Measurements from ENCODE around the gene CYP2C18.
"Not testable (repeated sequence)": the region's sequence is repeated elsewhere in the genome, so short reads cannot be mapped to it uniquely, and the experiment has no call there.

The CYP2C18 gene

GRCh38 chr10:94678475-94678874 is 5.1 kb upstream of the CYP2C18 start:
- Mint-ChIP-seq H3K27ac (no peak overlapping the region), H3K27me3 (no peaks in the 10 kb centered on the region), H3K4me3 (no peak overlapping the region), H3K4me1 (ENCODE audit: low read depth in 2 of 2) (no peaks in the 10 kb centered on the region), H3K9me3 (peaks cover 0 to 5% of the 10 kb centered on the region in 2 donors), H3K36me3 (ENCODE audit: insufficient read depth) (peaks cover 3% of the 10 kb centered on the region)
- DNase-seq (no peak), ATAC-seq (replicated peaks) (no peak)

GRCh38 chr10:94680544-94680943 is 3.0 kb upstream of the CYP2C18 start:
- H3K4me1 Mint-ChIP-seq (ENCODE audit: low read depth in 2 of 2): no peaks in the 10 kb centered on the region
- H3K36me3 Mint-ChIP-seq (ENCODE audit: insufficient read depth): no peaks in the 10 kb centered on the region
- DNase-seq (no peak), ATAC-seq (replicated peaks) (no peak)
- H3K27me3 Mint-ChIP-seq: no peaks in the 10 kb centered on the region
- H3K9me3 Mint-ChIP-seq: peaks cover 0 to 3% of the 10 kb centered on the region in 2 donors
- no peak overlapping the region for H3K27ac Mint-ChIP-seq
- H3K4me3 Mint-ChIP-seq: no peak overlapping the region

- H3K27ac Mint-ChIP-seq; H3K4me3 Mint-ChIP-seq; H3K4me1 Mint-ChIP-seq (ENCODE audit: low read depth in 2 of 2); H3K27me3 Mint-ChIP-seq; ATAC-seq (replicated peaks); H3K36me3 Mint-ChIP-seq (ENCODE audit: insufficient read depth); H3K9me3 Mint-ChIP-seq; DNase-seq: not testable (repeated sequence)
These were observed 893 bp upstream of the CYP2C18 start for GRCh38 chr10:94682636-94683035.

- peaks cover 0 to 7% of the 10 kb centered on the region in 2 donors for H3K9me3 Mint-ChIP-seq
- no peak overlapping the region for H3K4me3 Mint-ChIP-seq
- H3K4me1 Mint-ChIP-seq (ENCODE audit: low read depth in 2 of 2): no peaks in the 10 kb centered on the region
- DNase-seq (no peak), ATAC-seq (replicated peaks) (no peak)
- H3K27ac Mint-ChIP-seq: no peak overlapping the region
- peaks cover 0 to 15% of the 10 kb centered on the region in 2 donors for H3K27me3 Mint-ChIP-seq
- no peaks in the 10 kb centered on the region for H3K36me3 Mint-ChIP-seq (ENCODE audit: insufficient read depth)
These were observed 4.2 kb downstream of the CYP2C18 start for GRCh38 chr10:94687625-94688248.

GRCh38 chr10:94706089-94706488 is 22.6 kb downstream of the CYP2C18 start:
- no peaks in the 10 kb centered on the region for H3K4me1 Mint-ChIP-seq (ENCODE audit: low read depth in 2 of 2)
- no peak overlapping the region for H3K27ac Mint-ChIP-seq
- H3K4me3 Mint-ChIP-seq: no peak overlapping the region
- H3K27me3 Mint-ChIP-seq: no peaks in the 10 kb centered on the region
- peaks cover 3 to 7% of the 10 kb centered on the region in 2 donors for H3K9me3 Mint-ChIP-seq
- DNase-seq (no peak), ATAC-seq (replicated peaks) (no peak)
- no peaks in the 10 kb centered on the region for H3K36me3 Mint-ChIP-seq (ENCODE audit: insufficient read depth)

GRCh38 chr10:94710578-94710977 is 27.0 kb downstream of the CYP2C18 start:
- ATAC-seq (replicated peaks) (no peak), DNase-seq (no peak)
- Mint-ChIP-seq H3K27ac (no peak overlapping the region), H3K4me3 (no peak overlapping the region), H3K4me1 (ENCODE audit: low read depth in 2 of 2) (no peaks in the 10 kb centered on the region), H3K9me3 (peaks cover 0 to 2% of the 10 kb centered on the region in 2 donors), H3K27me3 (no peaks in the 10 kb centered on the region), H3K36me3 (ENCODE audit: insufficient read depth) (no peaks in the 10 kb centered on the region)

- no peak overlapping the region for H3K4me3 Mint-ChIP-seq
These were observed 42.3 kb downstream of the CYP2C18 start for GRCh38 chr10:94725871-94726270.

GRCh38 chr10:94735197-94735596 is 51.7 kb downstream of the CYP2C18 start:
- Mint-ChIP-seq H3K9me3 (peaks cover 6 to 11% of the 10 kb centered on the region in 2 donors), H3K4me1 (ENCODE audit: low read depth in 2 of 2) (no peaks in the 10 kb centered on the region), H3K27ac (no peak overlapping the region), H3K4me3 (no peak overlapping the region), H3K27me3 (no peaks in the 10 kb centered on the region), H3K36me3 (ENCODE audit: insufficient read depth) (no peaks in the 10 kb centered on the region)
- DNase-seq: no peak
- no peak for ATAC-seq (replicated peaks)

More at GRCh38 chr10:94725871-94726270, 42.3 kb downstream of the CYP2C18 start:
- no peaks in the 10 kb centered on the region for H3K27me3 Mint-ChIP-seq
- H3K4me1 Mint-ChIP-seq (ENCODE audit: low read depth in 2 of 2): no peaks in the 10 kb centered on the region
- no peak overlapping the region for H3K27ac Mint-ChIP-seq
- no peaks in the 10 kb centered on the region for H3K36me3 Mint-ChIP-seq (ENCODE audit: insufficient read depth)
- peaks cover 2 to 14% of the 10 kb centered on the region in 2 donors for H3K9me3 Mint-ChIP-seq
- ATAC-seq (replicated peaks) (no peak), DNase-seq (no peak)

- no peaks in the 10 kb centered on the region for H3K36me3 Mint-ChIP-seq (ENCODE audit: insufficient read depth)
- H3K9me3 Mint-ChIP-seq: peaks cover 7 to 20% of the 10 kb centered on the region in 2 donors
- ATAC-seq (replicated peaks): no peak
- H3K27ac Mint-ChIP-seq: no peak overlapping the region
- DNase-seq: no peak
- no peaks in the 10 kb centered on the region for H3K27me3 Mint-ChIP-seq
- H3K4me3 Mint-ChIP-seq: no peak overlapping the region
- no peaks in the 10 kb centered on the region for H3K4me1 Mint-ChIP-seq (ENCODE audit: low read depth in 2 of 2)
These were observed 55.1 kb downstream of the CYP2C18 start for GRCh38 chr10:94738588-94738987.

GRCh38 chr10:94747137-94747536 is 63.6 kb downstream of the CYP2C18 start:
- peaks cover 5 to 7% of the 10 kb centered on the region in 2 donors for H3K9me3 Mint-ChIP-seq
- H3K27ac Mint-ChIP-seq: no peak overlapping the region
- ATAC-seq (replicated peaks) (no peak), DNase-seq (no peak)
- H3K27me3 Mint-ChIP-seq: no peaks in the 10 kb centered on the region
- H3K36me3 Mint-ChIP-seq (ENCODE audit: insufficient read depth): peaks cover 5% of the 10 kb centered on the region
- no peak overlapping the region for H3K4me3 Mint-ChIP-seq
- H3K4me1 Mint-ChIP-seq (ENCODE audit: low read depth in 2 of 2): no peaks in the 10 kb centered on the region

GRCh38 chr10:94747838-94748237 is 64.3 kb downstream of the CYP2C18 start:
- no peaks in the 10 kb centered on the region for H3K27me3 Mint-ChIP-seq
- H3K27ac Mint-ChIP-seq: no peak overlapping the region
- ATAC-seq (replicated peaks): no peak

GRCh38 chr10:94757916-94758315 is 74.4 kb downstream of the CYP2C18 start:
- ATAC-seq (replicated peaks) (no peak), DNase-seq (no peak)
- Mint-ChIP-seq H3K4me3 (no peak overlapping the region), H3K27me3 (no peaks in the 10 kb centered on the region), H3K27ac (no peak overlapping the region), H3K4me1 (ENCODE audit: low read depth in 2 of 2) (no peaks in the 10 kb centered on the region), H3K36me3 (ENCODE audit: insufficient read depth) (no peaks in the 10 kb centered on the region), H3K9me3 (peaks cover 0 to 6% of the 10 kb centered on the region in 2 donors)

More at GRCh38 chr10:94747838-94748237, 64.3 kb downstream of the CYP2C18 start:
- no peaks in the 10 kb centered on the region for H3K4me1 Mint-ChIP-seq (ENCODE audit: low read depth in 2 of 2)
- H3K36me3 Mint-ChIP-seq (ENCODE audit: insufficient read depth): peaks cover 5% of the 10 kb centered on the region
- no peak overlapping the region for H3K4me3 Mint-ChIP-seq
- no peak for DNase-seq
- H3K9me3 Mint-ChIP-seq: peaks cover under 1% of the 10 kb centered on the region in 2 donors

GRCh38 chr10:94760586-94761178 is 77.2 kb downstream of the CYP2C18 start:
- ATAC-seq (replicated peaks) (no peak), DNase-seq (no peak)
- no peaks in the 10 kb centered on the region for H3K36me3 Mint-ChIP-seq (ENCODE audit: insufficient read depth)
- no peaks in the 10 kb centered on the region for H3K4me1 Mint-ChIP-seq (ENCODE audit: low read depth in 2 of 2)
- no peak overlapping the region for H3K27ac Mint-ChIP-seq
- H3K4me3 Mint-ChIP-seq: no peak overlapping the region
- no peaks in the 10 kb centered on the region for H3K27me3 Mint-ChIP-seq
- peaks cover 6 to 8% of the 10 kb centered on the region in 2 donors for H3K9me3 Mint-ChIP-seq

- DNase-seq (no peak), ATAC-seq (replicated peaks) (no peak)
- Mint-ChIP-seq H3K27ac (no peak within 1 kb of the TSS), H3K27me3 (no peaks in the 10 kb centered on the region), H3K4me3 (no peak within 1 kb of the TSS), H3K4me1 (ENCODE audit: low read depth in 2 of 2) (no peaks in the 10 kb centered on the region), H3K36me3 (ENCODE audit: insufficient read depth) (no peaks in the 10 kb centered on the region), H3K9me3 (peaks cover 4 to 8% of the 10 kb centered on the region in 2 donors)
These were observed 78.9 kb downstream of the CYP2C18 start, which contains the start of gene CYP2C19 for GRCh38 chr10:94762393-94762792. TSS of gene CYP2C19 (plus strand) at chr10:94762681. CDS start at chr10:94762706, 25 bp downstream.
